ENCODE data around the gene BRMS1L. TPM values are rescaled to one million over a fixed set of nuclear protein-coding genes. Genes with fewer than 3 reads are reported as not detected.

BRMS1L gene
- total and polyA plus RNA-seq, 2 experiments from 2014 or later = 11.8 to 19.5 TPM

DNA sequence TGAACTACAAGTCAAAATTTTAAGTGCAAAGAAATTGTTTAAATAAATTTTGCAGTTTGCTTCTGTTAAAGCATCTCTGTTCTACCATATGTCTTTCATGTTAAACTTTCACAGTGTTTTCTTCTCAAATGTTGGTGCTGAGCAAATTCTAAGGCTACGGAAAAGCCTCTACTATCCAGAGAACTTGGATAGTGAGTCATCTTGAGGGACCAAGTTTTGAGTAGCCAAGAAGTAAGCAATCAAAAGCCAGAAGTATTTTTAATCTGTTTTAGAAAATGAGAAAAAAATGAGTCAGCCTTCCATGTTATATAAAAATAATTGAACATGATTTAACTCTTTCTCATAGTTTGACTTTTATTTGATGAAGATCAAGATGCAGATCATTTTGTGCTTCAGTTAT lies 3.3 kb downstream of the BRMS1L start (continued):
- TF ChIP-seq, protein P1, sequence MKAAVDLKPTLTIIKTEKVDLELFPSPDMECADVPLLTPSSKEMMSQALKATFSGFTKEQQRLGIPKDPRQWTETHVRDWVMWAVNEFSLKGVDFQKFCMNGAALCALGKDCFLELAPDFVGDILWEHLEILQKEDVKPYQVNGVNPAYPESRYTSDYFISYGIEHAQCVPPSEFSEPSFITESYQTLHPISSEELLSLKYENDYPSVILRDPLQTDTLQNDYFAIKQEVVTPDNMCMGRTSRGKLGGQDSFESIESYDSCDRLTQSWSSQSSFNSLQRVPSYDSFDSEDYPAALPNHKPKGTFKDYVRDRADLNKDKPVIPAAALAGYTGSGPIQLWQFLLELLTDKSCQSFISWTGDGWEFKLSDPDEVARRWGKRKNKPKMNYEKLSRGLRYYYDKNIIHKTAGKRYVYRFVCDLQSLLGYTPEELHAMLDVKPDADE (IDR thresholded peaks at IDR 0.05) = no peak
- TF ChIP-seq JUNB (IDR thresholded peaks at IDR 0.05; ENCODE audit: unreplicated experiment) (no peak), STAT1 (IDR thresholded peaks at IDR 0.05; ENCODE audit: unreplicated experiment) (no peak), ZNF114 (CRISPR knock-in tag; IDR thresholded peaks at IDR 0.05) (no peak), POLR2AphosphoS5 (IDR thresholded peaks at IDR 0.05; ENCODE audit: low read depth) (no peak), CREB1 (CRISPR knock-in tag; IDR thresholded peaks at IDR 0.05; ENCODE audit: low read depth) (no peak)
- TF ChIP-seq, protein P2, sequence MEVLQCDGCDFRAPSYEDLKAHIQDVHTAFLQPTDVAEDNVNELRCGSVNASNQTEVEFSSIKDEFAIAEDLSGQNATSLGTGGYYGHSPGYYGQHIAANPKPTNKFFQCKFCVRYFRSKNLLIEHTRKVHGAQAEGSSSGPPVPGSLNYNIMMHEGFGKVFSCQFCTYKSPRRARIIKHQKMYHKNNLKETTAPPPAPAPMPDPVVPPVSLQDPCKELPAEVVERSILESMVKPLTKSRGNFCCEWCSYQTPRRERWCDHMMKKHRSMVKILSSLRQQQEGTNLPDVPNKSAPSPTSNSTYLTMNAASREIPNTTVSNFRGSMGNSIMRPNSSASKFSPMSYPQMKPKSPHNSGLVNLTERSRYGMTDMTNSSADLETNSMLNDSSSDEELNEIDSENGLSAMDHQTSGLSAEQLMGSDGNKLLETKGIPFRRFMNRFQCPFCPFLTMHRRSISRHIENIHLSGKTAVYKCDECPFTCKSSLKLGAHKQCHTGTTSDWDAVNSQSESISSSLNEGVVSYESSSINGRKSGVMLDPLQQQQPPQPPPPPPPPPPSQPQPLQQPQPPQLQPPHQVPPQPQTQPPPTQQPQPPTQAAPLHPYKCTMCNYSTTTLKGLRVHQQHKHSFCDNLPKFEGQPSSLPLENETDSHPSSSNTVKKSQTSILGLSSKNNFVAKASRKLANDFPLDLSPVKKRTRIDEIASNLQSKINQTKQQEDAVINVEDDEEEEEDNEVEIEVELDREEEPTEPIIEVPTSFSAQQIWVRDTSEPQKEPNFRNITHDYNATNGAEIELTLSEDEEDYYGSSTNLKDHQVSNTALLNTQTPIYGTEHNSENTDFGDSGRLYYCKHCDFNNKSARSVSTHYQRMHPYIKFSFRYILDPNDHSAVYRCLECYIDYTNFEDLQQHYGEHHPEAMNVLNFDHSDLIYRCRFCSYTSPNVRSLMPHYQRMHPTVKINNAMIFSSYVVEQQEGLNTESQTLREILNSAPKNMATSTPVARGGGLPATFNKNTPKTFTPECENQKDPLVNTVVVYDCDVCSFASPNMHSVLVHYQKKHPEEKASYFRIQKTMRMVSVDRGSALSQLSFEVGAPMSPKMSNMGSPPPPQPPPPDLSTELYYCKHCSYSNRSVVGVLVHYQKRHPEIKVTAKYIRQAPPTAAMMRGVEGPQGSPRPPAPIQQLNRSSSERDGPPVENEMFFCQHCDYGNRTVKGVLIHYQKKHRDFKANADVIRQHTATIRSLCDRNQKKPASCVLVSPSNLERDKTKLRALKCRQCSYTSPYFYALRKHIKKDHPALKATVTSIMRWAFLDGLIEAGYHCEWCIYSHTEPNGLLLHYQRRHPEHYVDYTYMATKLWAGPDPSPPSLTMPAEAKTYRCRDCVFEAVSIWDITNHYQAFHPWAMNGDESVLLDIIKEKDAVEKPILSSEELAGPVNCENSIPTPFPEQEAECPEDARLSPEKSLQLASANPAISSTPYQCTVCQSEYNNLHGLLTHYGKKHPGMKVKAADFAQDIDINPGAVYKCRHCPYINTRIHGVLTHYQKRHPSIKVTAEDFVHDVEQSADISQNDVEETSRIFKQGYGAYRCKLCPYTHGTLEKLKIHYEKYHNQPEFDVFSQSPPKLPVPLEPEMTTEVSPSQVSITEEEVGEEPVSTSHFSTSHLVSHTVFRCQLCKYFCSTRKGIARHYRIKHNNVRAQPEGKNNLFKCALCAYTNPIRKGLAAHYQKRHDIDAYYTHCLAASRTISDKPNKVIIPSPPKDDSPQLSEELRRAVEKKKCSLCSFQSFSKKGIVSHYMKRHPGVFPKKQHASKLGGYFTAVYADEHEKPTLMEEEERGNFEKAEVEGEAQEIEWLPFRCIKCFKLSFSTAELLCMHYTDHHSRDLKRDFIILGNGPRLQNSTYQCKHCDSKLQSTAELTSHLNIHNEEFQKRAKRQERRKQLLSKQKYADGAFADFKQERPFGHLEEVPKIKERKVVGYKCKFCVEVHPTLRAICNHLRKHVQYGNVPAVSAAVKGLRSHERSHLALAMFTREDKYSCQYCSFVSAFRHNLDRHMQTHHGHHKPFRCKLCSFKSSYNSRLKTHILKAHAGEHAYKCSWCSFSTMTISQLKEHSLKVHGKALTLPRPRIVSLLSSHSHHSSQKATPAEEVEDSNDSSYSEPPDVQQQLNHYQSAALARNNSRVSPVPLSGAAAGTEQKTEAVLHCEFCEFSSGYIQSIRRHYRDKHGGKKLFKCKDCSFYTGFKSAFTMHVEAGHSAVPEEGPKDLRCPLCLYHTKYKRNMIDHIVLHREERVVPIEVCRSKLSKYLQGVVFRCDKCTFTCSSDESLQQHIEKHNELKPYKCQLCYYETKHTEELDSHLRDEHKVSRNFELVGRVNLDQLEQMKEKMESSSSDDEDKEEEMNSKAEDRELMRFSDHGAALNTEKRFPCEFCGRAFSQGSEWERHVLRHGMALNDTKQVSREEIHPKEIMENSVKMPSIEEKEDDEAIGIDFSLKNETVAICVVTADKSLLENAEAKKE (CRISPR knock-in tag; IDR thresholded peaks at IDR 0.05) = no peak

DNA sequence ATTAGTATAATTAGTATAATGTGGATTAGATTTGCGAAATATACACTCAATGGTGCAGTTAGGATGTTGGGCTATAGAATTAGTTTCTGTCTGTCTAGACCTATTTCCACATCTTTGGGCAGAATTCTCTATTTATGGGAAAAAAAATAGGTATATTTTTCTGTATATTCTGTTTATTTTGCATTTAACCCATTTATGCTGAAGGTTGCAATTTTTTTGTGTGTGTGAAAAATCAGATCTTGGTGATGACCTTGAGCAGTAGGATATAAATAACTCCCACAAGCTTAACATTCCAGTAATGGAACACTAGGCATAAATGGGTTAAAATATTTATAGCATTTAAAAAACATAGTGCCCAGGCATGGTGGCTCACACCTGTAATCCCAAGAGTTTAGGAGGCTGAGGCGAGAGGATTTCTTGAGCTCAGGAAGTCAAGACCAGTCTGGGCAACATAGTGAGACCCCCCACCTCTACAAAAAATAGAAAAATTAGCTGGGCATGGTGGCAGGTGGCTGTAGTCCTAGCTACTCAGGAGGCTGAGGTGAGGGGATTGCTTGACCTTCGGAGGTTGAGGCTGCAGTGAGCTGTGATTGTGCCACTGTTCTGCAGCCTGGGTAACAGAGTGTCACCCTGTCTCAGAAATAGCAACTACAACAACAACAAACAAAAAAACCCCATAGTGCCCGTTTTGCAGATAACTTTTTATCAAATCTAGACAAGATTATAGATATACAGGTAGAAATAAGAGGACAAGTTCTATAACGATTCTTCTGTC lies 9.3 kb downstream of the BRMS1L start:
- peaks cover 6% of the 10 kb centered on the region; the same call in 1 of the 2 replicates for H3K36me3 ChIP-seq (ENCODE audit: insufficient read depth)
- no peak overlapping the region for H3K27ac ChIP-seq (ENCODE audit: low read depth)
- H3K4me1 ChIP-seq (ENCODE audit: insufficient read depth) = no peaks in the 10 kb centered on the region
- no peak overlapping the region for H3K4me3 ChIP-seq
- ATAC-seq (no peak), DNase-seq (ENCODE audit: low spot score) (no peak)
- no peak overlapping the region for H3K27ac Mint-ChIP-seq
- H3K27me3 Mint-ChIP-seq (ENCODE audit: insufficient read depth, low read depth, poor library complexity) = no peaks in the 10 kb centered on the region
- no peaks in the 10 kb centered on the region for H3K4me1 Mint-ChIP-seq
- 0 out of 3 replicates have a peak, but pooled peaks cover under 1% of the 10 kb centered on the region for H3K9me3 Mint-ChIP-seq
- no peak overlapping the region for H3K4me2 ChIP-seq
- H3K79me2 ChIP-seq (replicated peaks; ENCODE audit: insufficient read depth) = peaks cover 18% of the 10 kb centered on the region
- no peak overlapping the region for H3K4me3 Mint-ChIP-seq
- H4K20me1 ChIP-seq (replicated peaks; ENCODE audit: insufficient read depth) = 0 out of 2 replicates have a peak, but pooled peaks cover 3% of the 10 kb centered on the region
- H3K9me2 ChIP-seq (ENCODE audit: insufficient read depth) = no peaks in the 10 kb centered on the region
- no peaks in the 10 kb centered on the region for H3K27me3 ChIP-seq (ENCODE audit: insufficient read depth)
- no peaks in the 10 kb centered on the region for H3F3A ChIP-seq (replicated peaks; ENCODE audit: low read depth)
- peaks cover 61% of the 10 kb centered on the region for H3K36me3 Mint-ChIP-seq (ENCODE audit: low read depth)
- no peak overlapping the region for H2AFZ ChIP-seq
- TF ChIP-seq, protein P1 (IDR thresholded peaks at IDR 0.05) = no peak
- no peak for TF ChIP-seq REST (IDR thresholded peaks at IDR 0.05; ENCODE audit: unreplicated experiment)
